Esophagus muscularis mucosa (tissue), 4 donors: ENCODE data around the gene CUL5.

Experiments used
- EP300 ChIP-seq: sonication (generic); formaldehyde crosslinking; IDR thresholded peaks from one replicate; pipeline ENCODE4 v1.6.1; 2017; ENCODE audit warnings: antibody characterized with exemption
- POLR2A ChIP-seq: fragments of 450-650 bp; IDR thresholded peaks from one replicate; pipeline ENCODE4 v1.6.1; 2017; ENCODE audit warnings: antibody characterized with exemption, moderate library complexity, mild to moderate bottlenecking, low read depth
- POLR2AphosphoS5 ChIP-seq, 2 donors: sonication (generic); formaldehyde crosslinking; IDR thresholded peaks; one replicate each; pipeline ENCODE4 v1.6.1; 2017; ENCODE audit warnings: antibody characterized with exemption in 2 of 2
- TF ChIP-seq, protein P1 (sequence below), 3 experiments: fragments of 200-600 bp in 2 of 3; fragments of 450-650 bp in 1 of 3; sonication (generic) in 2 of 3; IDR thresholded peaks; one replicate each; pipeline ENCODE4 v1.5.1; 2017 to 2019; ENCODE audit warnings: antibody characterized with exemption in 3 of 3, mild to moderate bottlenecking in 2 of 3, moderate library complexity in 1 of 3

DNA sequence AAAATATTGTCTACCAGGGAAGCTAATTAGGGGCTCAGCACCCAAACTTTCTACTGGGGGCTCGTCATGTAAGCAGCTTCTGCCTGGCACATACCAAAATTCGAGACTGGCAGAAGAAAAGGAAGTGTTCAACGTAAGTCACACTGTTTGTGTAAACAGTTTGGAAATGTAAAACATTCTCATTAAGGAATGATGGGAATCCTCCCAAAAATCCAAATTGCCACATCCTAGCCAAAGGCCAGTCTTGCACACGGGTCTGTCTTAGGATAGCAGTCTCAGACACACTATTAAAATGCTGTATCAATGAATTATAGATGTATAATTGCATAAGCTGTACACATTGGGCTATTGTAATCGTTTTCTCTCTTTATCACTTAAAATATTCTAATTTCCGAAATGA is 28.9 kb downstream of the CUL5 start:
- TF ChIP-seq, protein P1, sequence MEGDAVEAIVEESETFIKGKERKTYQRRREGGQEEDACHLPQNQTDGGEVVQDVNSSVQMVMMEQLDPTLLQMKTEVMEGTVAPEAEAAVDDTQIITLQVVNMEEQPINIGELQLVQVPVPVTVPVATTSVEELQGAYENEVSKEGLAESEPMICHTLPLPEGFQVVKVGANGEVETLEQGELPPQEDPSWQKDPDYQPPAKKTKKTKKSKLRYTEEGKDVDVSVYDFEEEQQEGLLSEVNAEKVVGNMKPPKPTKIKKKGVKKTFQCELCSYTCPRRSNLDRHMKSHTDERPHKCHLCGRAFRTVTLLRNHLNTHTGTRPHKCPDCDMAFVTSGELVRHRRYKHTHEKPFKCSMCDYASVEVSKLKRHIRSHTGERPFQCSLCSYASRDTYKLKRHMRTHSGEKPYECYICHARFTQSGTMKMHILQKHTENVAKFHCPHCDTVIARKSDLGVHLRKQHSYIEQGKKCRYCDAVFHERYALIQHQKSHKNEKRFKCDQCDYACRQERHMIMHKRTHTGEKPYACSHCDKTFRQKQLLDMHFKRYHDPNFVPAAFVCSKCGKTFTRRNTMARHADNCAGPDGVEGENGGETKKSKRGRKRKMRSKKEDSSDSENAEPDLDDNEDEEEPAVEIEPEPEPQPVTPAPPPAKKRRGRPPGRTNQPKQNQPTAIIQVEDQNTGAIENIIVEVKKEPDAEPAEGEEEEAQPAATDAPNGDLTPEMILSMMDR (IDR thresholded peaks at IDR 0.05) = no peak
- no peak for TF ChIP-seq POLR2A
- TF ChIP-seq EP300 = no peak
- TF ChIP-seq POLR2AphosphoS5 (IDR thresholded peaks at IDR 0.05) = no peak
